H1 (cell line): ENCODE results near the gene TOM1. TPM values are rescaled to one million over a fixed set of nuclear protein-coding genes. Genes with fewer than 3 reads are reported as not detected.

ENCODE experiments used
- CTCF ChIA-PET: fragments of 300-600 bp; sonication (Branson Sonifier 250); formaldehyde crosslinking; loops from one replicate; lab custom pipeline; 2021; ENCODE audit not compliant: partially characterized antibody; lab: Charles Lee
- POLR2A ChIA-PET: fragments of 300-600 bp; sonication (Branson Sonifier 250); formaldehyde crosslinking; loops from one replicate; lab custom pipeline; 2021; ENCODE audit warnings: inconsistent platforms; ENCODE audit not compliant: partially characterized antibody; lab: Charles Lee
- DNase-seq, 2 experiments: peaks; one replicate each; pipeline versions ENCODE4 v3.0.0 to v3.0.0-alpha.2; 2010 to 2022; ENCODE audit warnings: low spot score in 2 of 2, low read depth in 1 of 2, mixed read lengths in 1 of 2
- FAIRE-seq: peaks from 2 replicates; lab custom pipeline; 2011; peaks lifted over from hg19 to GRCh38; lab: Jason Lieb, UNC
- H2AFZ ChIP-seq: 2 replicates; pipeline ENCODE4 v1.8.1; 2012; ENCODE audit warnings: low read length, inconsistent platforms
- H2AK5ac ChIP-seq: 2 replicates; pipeline ENCODE4 v1.6.1; 2013; ENCODE audit warnings: low read depth, low read length
- H2BK120ac ChIP-seq: replicated peaks from 2 replicates; pipeline ENCODE3; 2013; ENCODE audit warnings: low read depth, low read length, inconsistent platforms
- H2BK12ac ChIP-seq: 2 replicates; pipeline ENCODE4 v1.6.1; 2013; ENCODE audit warnings: low read depth, low read length
- H2BK15ac ChIP-seq: 2 replicates; pipeline ENCODE4 v1.6.1; 2013; ENCODE audit warnings: low read length
- H2BK20ac ChIP-seq: 2 replicates; pipeline ENCODE4 v1.6.1; 2013; ENCODE audit warnings: low read length
- H2BK5ac ChIP-seq: 2 replicates; pipeline ENCODE4 v1.6.1; 2013; ENCODE audit warnings: low read depth, low read length
- H3K14ac ChIP-seq: 2 replicates; pipeline ENCODE4 v1.6.1; 2013; ENCODE audit warnings: inconsistent platforms; ENCODE audit not compliant: insufficient read length
- H3K18ac ChIP-seq: 2 replicates; pipeline ENCODE4 v1.6.1; 2013; ENCODE audit warnings: low read length; ENCODE audit errors: extremely low read depth
- H3K23ac ChIP-seq: 2 replicates; pipeline ENCODE4 v1.6.1; 2013; ENCODE audit warnings: inconsistent platforms; ENCODE audit not compliant: insufficient read length
- H3K23me2 ChIP-seq: 2 replicates; pipeline ENCODE4 v1.6.1; 2013; ENCODE audit warnings: low read depth, low read length
- H3K27ac ChIP-seq: 2 replicates; pipeline ENCODE4 v1.6.1; 2011; ENCODE audit warnings: low read depth, low read length, inconsistent platforms
- H3K27me3 ChIP-seq, 4 experiments: replicated peaks in 1 of 4; 1 replicate in 1 of 4; 2 replicates in 3 of 4; pipeline versions ENCODE4 v1.6.1 to v1.8.1; 2011 to 2013; ENCODE audit warnings: low read length in 3 of 4, mild to moderate bottlenecking in 3 of 4, inconsistent platforms in 2 of 4, mixed read lengths in 2 of 4, moderate library complexity in 1 of 4; ENCODE audit not compliant: control insufficient read depth in 3 of 4, insufficient read depth in 3 of 4; ENCODE audit errors: extremely low read depth in 1 of 4
- H3K36me3 ChIP-seq, 4 experiments: 2 replicates each; pipeline versions ENCODE4 v1.6.1 to v1.8.1; 2011 to 2013; ENCODE audit warnings: mild to moderate bottlenecking in 4 of 4, low read length in 3 of 4, moderate library complexity in 2 of 4, control low read depth in 1 of 4, inconsistent platforms in 1 of 4; ENCODE audit not compliant: insufficient read depth in 4 of 4, control insufficient read depth in 2 of 4
- H3K4ac ChIP-seq: replicated peaks from 2 replicates; pipeline ENCODE3; 2013; ENCODE audit warnings: low read length, low read depth, mixed read lengths, inconsistent platforms; ENCODE audit not compliant: insufficient read length
- H3K4me1 ChIP-seq, 4 experiments: replicated peaks in 1 of 4; 1 replicate in 1 of 4; 2 replicates in 3 of 4; pipeline versions ENCODE4 v1.6.1 to v1.8.1; 2011 to 2013; ENCODE audit warnings: low read length in 3 of 4, inconsistent platforms in 2 of 4, mixed read lengths in 1 of 4; ENCODE audit not compliant: insufficient read depth in 4 of 4, control insufficient read depth in 3 of 4
- H3K4me2 ChIP-seq, 2 experiments: 2 replicates each; pipeline versions ENCODE4 v1.6.1 to v1.8.1; 2011 to 2013; ENCODE audit warnings: low read depth in 2 of 2, low read length in 2 of 2, control low read depth in 1 of 2, inconsistent platforms in 1 of 2, mild to moderate bottlenecking in 1 of 2; ENCODE audit not compliant: insufficient read depth in 1 of 2
- H3K4me3 ChIP-seq, 4 experiments: fragments of 200-600, 300-600 bp in 1 of 4; sonication (generic), shearing (Covaris generic), sonication (Bioruptor Twin) in 1 of 4; 2 replicates each; pipeline versions ENCODE4 v1.5.1 to v1.8.1; 2011 to 2016; ENCODE audit warnings: low read length in 4 of 4, low read depth in 3 of 4, control low read depth in 2 of 4, inconsistent platforms in 2 of 4, mild to moderate bottlenecking in 2 of 4, mixed read lengths in 1 of 4, moderate library complexity in 1 of 4; ENCODE audit not compliant: insufficient read depth in 2 of 4; ENCODE audit errors: extremely low read depth in 1 of 4
- H3K56ac ChIP-seq: replicated peaks from 2 replicates; pipeline ENCODE3; 2013; ENCODE audit warnings: low read depth, mild to moderate bottlenecking, mixed read lengths, low read length, inconsistent platforms; ENCODE audit not compliant: insufficient read length
- H3K79me1 ChIP-seq: 2 replicates; pipeline ENCODE4 v1.6.1; 2013; ENCODE audit warnings: low read depth, low read length, control low read depth
- H3K79me2 ChIP-seq, 2 experiments: 2 replicates each; pipeline versions ENCODE4 v1.6.1 to v1.8.1; 2012 to 2013; ENCODE audit warnings: low read length in 2 of 2, mild to moderate bottlenecking in 2 of 2, inconsistent platforms in 1 of 2; ENCODE audit not compliant: insufficient read depth in 2 of 2, control insufficient read depth in 1 of 2
- H3K9ac ChIP-seq, 4 experiments: replicated peaks in 1 of 4; 1 replicate in 1 of 4; 2 replicates in 3 of 4; pipeline versions ENCODE4 v1.6.1 to v1.8.1; 2011 to 2013; ENCODE audit warnings: low read depth in 3 of 4, low read length in 3 of 4, control low read depth in 2 of 4, mild to moderate bottlenecking in 2 of 4, moderate library complexity in 2 of 4, inconsistent platforms in 1 of 4; ENCODE audit errors: extremely low read depth in 1 of 4
- H3K9me3 ChIP-seq, 2 experiments: 2 replicates each; pipeline versions ENCODE4 v1.6.1 to v1.8.1; 2012 to 2013; ENCODE audit warnings: mild to moderate bottlenecking in 2 of 2, moderate library complexity in 2 of 2, control low read depth in 1 of 2, inconsistent platforms in 1 of 2, low read depth in 1 of 2, low read length in 1 of 2, mixed read lengths in 1 of 2; ENCODE audit not compliant: insufficient read depth in 2 of 2
- H4K20me1 ChIP-seq, 2 experiments: replicated peaks in 1 of 2; 2 replicates each; pipeline versions ENCODE3 to v1.8.1; 2011 to 2013; ENCODE audit warnings: inconsistent platforms in 2 of 2, low read length in 2 of 2, mild to moderate bottlenecking in 1 of 2; ENCODE audit not compliant: insufficient read depth in 2 of 2, control insufficient read depth in 1 of 2
- H4K5ac ChIP-seq: 2 replicates; pipeline ENCODE4 v1.6.1; 2013; ENCODE audit warnings: low read length, low read depth, mixed read lengths, inconsistent platforms; ENCODE audit not compliant: insufficient read length
- H4K8ac ChIP-seq: 2 replicates; pipeline ENCODE4 v1.8.0; 2013; ENCODE audit warnings: mild to moderate bottlenecking, moderate library complexity, low read length, inconsistent platforms; ENCODE audit not compliant: insufficient read depth; ENCODE audit errors: extremely low read depth
- H4K91ac ChIP-seq: replicated peaks from 2 replicates; pipeline ENCODE3; 2013; ENCODE audit warnings: low read length, mixed read lengths, inconsistent platforms; ENCODE audit not compliant: insufficient read length
- BRCA1 ChIP-seq: IDR thresholded peaks from 2 replicates; pipeline ENCODE4 v1.6.1; 2012; ENCODE audit warnings: low read depth, low read length, improper control_type of control experiment
- EP300 ChIP-seq, 2 experiments: IDR thresholded peaks; 1 replicate in 1 of 2; 2 replicates in 1 of 2; pipeline ENCODE4 v1.6.1; 2011 to 2012; ENCODE audit warnings: low read depth in 2 of 2, low read length in 2 of 2, mild to moderate bottlenecking in 2 of 2, borderline replicate concordance in 1 of 2, inconsistent platforms in 1 of 2, moderate library complexity in 1 of 2
- EZH2 ChIP-seq: fragments of 200-600 bp; sonication (generic); IDR thresholded peaks from 2 replicates; pipeline ENCODE4 v1.7.1; 2012; ENCODE audit warnings: low read depth, mild to moderate bottlenecking, moderate library complexity, low read length, inconsistent platforms; ENCODE audit not compliant: severe bottlenecking
- FOSL1 ChIP-seq: IDR thresholded peaks from 2 replicates; pipeline ENCODE4 v1.6.1; 2011; ENCODE audit warnings: mild to moderate bottlenecking, low read depth, low read length, moderate library complexity; ENCODE audit not compliant: insufficient read depth
- GTF2F1 ChIP-seq: IDR thresholded peaks from 2 replicates; pipeline ENCODE4 v1.6.1; 2012; ENCODE audit warnings: low read depth, low read length, improper control_type of control experiment, borderline replicate concordance
- KDM5A ChIP-seq: fragments of 200-600 bp; IDR thresholded peaks from 2 replicates; pipeline ENCODE4 v1.7.1; 2012; ENCODE audit warnings: mild to moderate bottlenecking, low read length, inconsistent platforms, mixed read lengths
- MAFK ChIP-seq: IDR thresholded peaks from 2 replicates; pipeline ENCODE4 v1.6.1; 2012; ENCODE audit warnings: low read depth, mild to moderate bottlenecking, improper control_type of control experiment, low read length
- RFX5 ChIP-seq: IDR thresholded peaks from 2 replicates; pipeline ENCODE4 v1.6.1; 2011; ENCODE audit warnings: low read depth, low read length, improper control_type of control experiment, borderline replicate concordance
- SIN3A ChIP-seq, 2 experiments: IDR thresholded peaks in 1 of 2; conservative IDR thresholded peaks in 1 of 2; 2 replicates each; pipeline ENCODE4 v1.6.1; 2011 to 2012; ENCODE audit warnings: low read length in 2 of 2, improper control_type of control experiment in 1 of 2, low read depth in 1 of 2, mild to moderate bottlenecking in 1 of 2
- SIX5 ChIP-seq: IDR thresholded peaks from 2 replicates; pipeline ENCODE4 v1.6.1; 2011; ENCODE audit warnings: mild to moderate bottlenecking, low read depth, low read length
- SRF ChIP-seq: IDR thresholded peaks from 2 replicates; pipeline ENCODE4 v1.6.1; 2011; ENCODE audit warnings: mild to moderate bottlenecking, low read depth, low read length, moderate library complexity
- SUZ12 ChIP-seq: fragments of 200-600 bp; sonication (generic); IDR thresholded peaks from 2 replicates; pipeline ENCODE4 v1.6.1; 2012; ENCODE audit warnings: mild to moderate bottlenecking, inconsistent platforms, low read length, moderate library complexity, mixed read lengths
- WGBS, 2 experiments: shearing (Covaris generic) in 1 of 2; methylation state at CpG; one replicate each; pipeline versions ENCODE4 v1.1.6 to v1.1.7; 2013 to 2015; ENCODE audit warnings: low lambda C conversion rate in 2 of 2, mixed read lengths in 2 of 2, inconsistent platforms in 1 of 2, low coverage in 1 of 2, missing lambda C conversion rate in 1 of 2; ENCODE audit not compliant: insufficient replicate concordance in 2 of 2, insufficient coverage in 1 of 2, insufficient read length in 1 of 2; ENCODE audit errors: extremely low coverage in 1 of 2, missing lambda C conversion rate in 1 of 2; 5-methylcytosine and 5-hydroxymethylcytosine counted together
- polyA plus RNA-seq, 7 experiments: library from polyadenylated mRNA; depleted of rRNA in 3 of 7; stranded (reverse) in 5 of 7; unstranded in 2 of 7; fragments of >200 nt in 5 of 7; fragments of 200-250 nt in 2 of 7; gene quantifications; 1 replicate in 5 of 7; 2 replicates in 1 of 7; 4 replicates in 1 of 7; pipeline versions ENCODE4 v1.2.1 to v1.2.3, GENCODE V29; 2011 to 2013; ENCODE audit warnings: missing spikeins in 2 of 7, mixed read lengths in 2 of 7
- total RNA-seq: library from RNA; stranded (reverse); fragmentation: NEBNext Ultra II Directional; extraction: Animal tissue kit (Norgen Biotek cat#: 25700); gene quantifications from 2 replicates; pipeline ENCODE4 v1.2.1, GENCODE V29; 2021
- TF ChIP-seq, protein P1 (sequence below): IDR thresholded peaks from 2 replicates; pipeline ENCODE4 v1.6.1; 2011; ENCODE audit warnings: low read length, improper control_type of control experiment

The TOM1 gene
- total and polyA plus RNA-seq, 2 of the 8 experiments (the other 6 are each of a cell fraction or from before 2014, with no cell fraction given) = 25.1 to 39.2 TPM

DNA sequence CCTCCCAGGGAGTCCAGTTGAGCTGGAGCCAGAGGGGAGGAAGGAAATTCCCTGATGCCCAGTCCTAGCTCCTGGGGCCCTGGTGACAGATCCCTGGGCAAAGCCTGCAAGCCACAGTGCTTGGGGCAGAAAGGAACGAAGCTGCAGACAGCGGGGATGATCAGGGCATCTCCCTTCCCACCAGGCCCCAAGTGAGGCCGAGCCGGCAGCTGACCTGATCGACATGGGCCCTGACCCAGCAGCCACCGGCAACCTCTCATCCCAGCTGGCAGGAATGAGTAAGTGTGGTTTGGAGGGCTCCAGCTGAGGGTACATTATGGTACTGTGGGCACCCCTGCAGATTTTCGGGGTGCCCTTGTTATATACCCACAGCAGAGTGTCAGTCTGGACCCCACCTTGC, 33.5 kb downstream of the TOM1 start:
- no peak overlapping the region for H4K91ac ChIP-seq
- H3K36me3 ChIP-seq = peaks cover 0 to 6% (median 2%) of the 10 kb centered on the region in 4 experiments; a peak in 3 of 8 replicates
- TF ChIP-seq EP300 (IDR thresholded peaks at IDR 0.05; ENCODE audit: borderline replicate concordance in 1 of 2, low read depth in 2 of 2, low read length in 2 of 2) (no peak), GTF2F1 (no peak), KDM5A (no peak), EZH2 (no peak), SUZ12 (no peak), SIN3A (conservative IDR thresholded peaks at IDR 0.05 in 1 of 2, IDR thresholded peaks at IDR 0.05 in 1 of 2; ENCODE audit: low read depth in 1 of 2, low read length in 2 of 2) (no peak), SIX5 (no peak), SRF (no peak), BRCA1 (no peak), MAFK (no peak), FOSL1 (no peak), RFX5 (no peak)
- TF ChIP-seq, protein P1, sequence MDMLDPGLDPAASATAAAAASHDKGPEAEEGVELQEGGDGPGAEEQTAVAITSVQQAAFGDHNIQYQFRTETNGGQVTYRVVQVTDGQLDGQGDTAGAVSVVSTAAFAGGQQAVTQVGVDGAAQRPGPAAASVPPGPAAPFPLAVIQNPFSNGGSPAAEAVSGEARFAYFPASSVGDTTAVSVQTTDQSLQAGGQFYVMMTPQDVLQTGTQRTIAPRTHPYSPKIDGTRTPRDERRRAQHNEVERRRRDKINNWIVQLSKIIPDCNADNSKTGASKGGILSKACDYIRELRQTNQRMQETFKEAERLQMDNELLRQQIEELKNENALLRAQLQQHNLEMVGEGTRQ = no peak

More for the DNA sequence above, 33.5 kb downstream of the TOM1 start:
- H3K27me3 ChIP-seq = no peaks in the 10 kb centered on the region
- no peaks in the 10 kb centered on the region for H3K79me2 ChIP-seq
- H3K9ac ChIP-seq = no peak overlapping the region
- no peaks in the 10 kb centered on the region for H3K23me2 ChIP-seq
- FAIRE-seq (no peak), DNase-seq (no peak)
- H3K4ac ChIP-seq = no peak overlapping the region
- no peaks in the 10 kb centered on the region for H3K9me3 ChIP-seq
- ChIA-PET POLR2A (no interaction called here), CTCF (interaction anchor here (1.3 to 4.1 kb wide), 2 partner anchors 12 to 27 kb away, joined by 4 to 20 read pairs; no protein-coding TSS in a partner anchor)
- H2BK15ac ChIP-seq = no peak overlapping the region
- no peaks in the 10 kb centered on the region for H4K20me1 ChIP-seq
- H3K79me1 ChIP-seq = no peaks in the 10 kb centered on the region
- no peak overlapping the region for H2BK5ac ChIP-seq
- H3K4me2 ChIP-seq = no peak overlapping the region
- H2BK12ac ChIP-seq = no peak overlapping the region
- H4K8ac ChIP-seq = no peak overlapping the region; the same call in 1 of the 2 replicates
- no peak overlapping the region for H2AK5ac ChIP-seq
- no peaks in the 10 kb centered on the region; a peak in 3 of 7 replicates for H3K4me1 ChIP-seq
- WGBS, 2 experiments = 96% methylated on average over 7 of the region's 7 CpGs; no CpG with 5 or more reads in 1 of the 2 experiments
- no peak overlapping the region for H2AFZ ChIP-seq
- H3K4me3 ChIP-seq = no peak overlapping the region
- H4K5ac ChIP-seq = no peak overlapping the region
- no peak overlapping the region for H3K23ac ChIP-seq
- H3K56ac ChIP-seq = no peak overlapping the region
- no peak overlapping the region for H3K18ac ChIP-seq
- no peak overlapping the region for H3K27ac ChIP-seq
- H2BK20ac ChIP-seq = no peak overlapping the region
- H2BK120ac ChIP-seq = no peak overlapping the region
- H3K14ac ChIP-seq = no peak overlapping the region
